H1 (cell line): ENCODE data around the gene KRT3. TPM values are rescaled to one million over a fixed set of nuclear protein-coding genes. Genes with fewer than 3 reads are reported as not detected.

Source experiments
- CHD2 ChIP-seq: IDR thresholded peaks from 2 replicates; pipeline ENCODE4 v1.6.1; 2012; ENCODE audit warnings: low read length, improper control_type of control experiment
- YY1 ChIP-seq: IDR thresholded peaks from 2 replicates; pipeline ENCODE4 v1.6.1; 2011; ENCODE audit warnings: low read depth, mild to moderate bottlenecking, low read length
- polyA plus RNA-seq, 7 experiments: library from polyadenylated mRNA; depleted of rRNA in 3 of 7; stranded (reverse) in 5 of 7; unstranded in 2 of 7; fragments of >200 nt in 5 of 7; fragments of 200-250 nt in 2 of 7; gene quantifications; 1 replicate in 5 of 7; 2 replicates in 1 of 7; 4 replicates in 1 of 7; pipeline versions ENCODE4 v1.2.1 to v1.2.3, GENCODE V29; 2011 to 2013; ENCODE audit warnings: missing spikeins in 2 of 7, mixed read lengths in 2 of 7
- total RNA-seq: library from RNA; stranded (reverse); fragmentation: NEBNext Ultra II Directional; extraction: Animal tissue kit (Norgen Biotek cat#: 25700); gene quantifications from 2 replicates; pipeline ENCODE4 v1.2.1, GENCODE V29; 2021
- TF ChIP-seq, protein P1 (sequence below): fragments of 300-600 bp; sonication (generic); IDR thresholded peaks from 2 replicates; pipeline ENCODE4 v1.7.1; 2012; ENCODE audit warnings: low read length, moderate library complexity, mild to moderate bottlenecking, inconsistent platforms; ENCODE audit not compliant: insufficient replicate concordance

Gene KRT3
- total and polyA plus RNA-seq, 2 of the 8 experiments (the other 6 are each of a cell fraction or from before 2014, with no cell fraction given), result not detected

DNA sequence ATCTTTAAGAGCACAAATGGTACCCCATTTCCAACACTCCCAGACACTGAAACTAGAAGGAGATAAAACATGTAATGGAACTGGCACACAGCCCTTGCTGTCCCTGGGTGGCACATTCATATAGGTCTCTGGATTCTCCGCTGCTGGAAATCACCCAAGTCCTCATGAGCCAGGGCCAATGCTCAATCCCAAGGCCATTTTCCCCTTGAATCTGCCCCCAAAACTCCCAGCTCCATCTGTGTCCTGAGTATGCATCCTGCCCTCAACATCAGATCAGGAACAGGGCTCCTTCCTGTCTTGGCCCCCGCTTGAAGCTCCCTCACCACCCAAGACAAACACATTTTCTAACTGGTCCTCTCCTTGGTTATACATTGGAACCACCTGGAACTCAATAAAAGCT lies 43.4 kb downstream of the KRT3 start (continued):
- TF ChIP-seq, protein P1, sequence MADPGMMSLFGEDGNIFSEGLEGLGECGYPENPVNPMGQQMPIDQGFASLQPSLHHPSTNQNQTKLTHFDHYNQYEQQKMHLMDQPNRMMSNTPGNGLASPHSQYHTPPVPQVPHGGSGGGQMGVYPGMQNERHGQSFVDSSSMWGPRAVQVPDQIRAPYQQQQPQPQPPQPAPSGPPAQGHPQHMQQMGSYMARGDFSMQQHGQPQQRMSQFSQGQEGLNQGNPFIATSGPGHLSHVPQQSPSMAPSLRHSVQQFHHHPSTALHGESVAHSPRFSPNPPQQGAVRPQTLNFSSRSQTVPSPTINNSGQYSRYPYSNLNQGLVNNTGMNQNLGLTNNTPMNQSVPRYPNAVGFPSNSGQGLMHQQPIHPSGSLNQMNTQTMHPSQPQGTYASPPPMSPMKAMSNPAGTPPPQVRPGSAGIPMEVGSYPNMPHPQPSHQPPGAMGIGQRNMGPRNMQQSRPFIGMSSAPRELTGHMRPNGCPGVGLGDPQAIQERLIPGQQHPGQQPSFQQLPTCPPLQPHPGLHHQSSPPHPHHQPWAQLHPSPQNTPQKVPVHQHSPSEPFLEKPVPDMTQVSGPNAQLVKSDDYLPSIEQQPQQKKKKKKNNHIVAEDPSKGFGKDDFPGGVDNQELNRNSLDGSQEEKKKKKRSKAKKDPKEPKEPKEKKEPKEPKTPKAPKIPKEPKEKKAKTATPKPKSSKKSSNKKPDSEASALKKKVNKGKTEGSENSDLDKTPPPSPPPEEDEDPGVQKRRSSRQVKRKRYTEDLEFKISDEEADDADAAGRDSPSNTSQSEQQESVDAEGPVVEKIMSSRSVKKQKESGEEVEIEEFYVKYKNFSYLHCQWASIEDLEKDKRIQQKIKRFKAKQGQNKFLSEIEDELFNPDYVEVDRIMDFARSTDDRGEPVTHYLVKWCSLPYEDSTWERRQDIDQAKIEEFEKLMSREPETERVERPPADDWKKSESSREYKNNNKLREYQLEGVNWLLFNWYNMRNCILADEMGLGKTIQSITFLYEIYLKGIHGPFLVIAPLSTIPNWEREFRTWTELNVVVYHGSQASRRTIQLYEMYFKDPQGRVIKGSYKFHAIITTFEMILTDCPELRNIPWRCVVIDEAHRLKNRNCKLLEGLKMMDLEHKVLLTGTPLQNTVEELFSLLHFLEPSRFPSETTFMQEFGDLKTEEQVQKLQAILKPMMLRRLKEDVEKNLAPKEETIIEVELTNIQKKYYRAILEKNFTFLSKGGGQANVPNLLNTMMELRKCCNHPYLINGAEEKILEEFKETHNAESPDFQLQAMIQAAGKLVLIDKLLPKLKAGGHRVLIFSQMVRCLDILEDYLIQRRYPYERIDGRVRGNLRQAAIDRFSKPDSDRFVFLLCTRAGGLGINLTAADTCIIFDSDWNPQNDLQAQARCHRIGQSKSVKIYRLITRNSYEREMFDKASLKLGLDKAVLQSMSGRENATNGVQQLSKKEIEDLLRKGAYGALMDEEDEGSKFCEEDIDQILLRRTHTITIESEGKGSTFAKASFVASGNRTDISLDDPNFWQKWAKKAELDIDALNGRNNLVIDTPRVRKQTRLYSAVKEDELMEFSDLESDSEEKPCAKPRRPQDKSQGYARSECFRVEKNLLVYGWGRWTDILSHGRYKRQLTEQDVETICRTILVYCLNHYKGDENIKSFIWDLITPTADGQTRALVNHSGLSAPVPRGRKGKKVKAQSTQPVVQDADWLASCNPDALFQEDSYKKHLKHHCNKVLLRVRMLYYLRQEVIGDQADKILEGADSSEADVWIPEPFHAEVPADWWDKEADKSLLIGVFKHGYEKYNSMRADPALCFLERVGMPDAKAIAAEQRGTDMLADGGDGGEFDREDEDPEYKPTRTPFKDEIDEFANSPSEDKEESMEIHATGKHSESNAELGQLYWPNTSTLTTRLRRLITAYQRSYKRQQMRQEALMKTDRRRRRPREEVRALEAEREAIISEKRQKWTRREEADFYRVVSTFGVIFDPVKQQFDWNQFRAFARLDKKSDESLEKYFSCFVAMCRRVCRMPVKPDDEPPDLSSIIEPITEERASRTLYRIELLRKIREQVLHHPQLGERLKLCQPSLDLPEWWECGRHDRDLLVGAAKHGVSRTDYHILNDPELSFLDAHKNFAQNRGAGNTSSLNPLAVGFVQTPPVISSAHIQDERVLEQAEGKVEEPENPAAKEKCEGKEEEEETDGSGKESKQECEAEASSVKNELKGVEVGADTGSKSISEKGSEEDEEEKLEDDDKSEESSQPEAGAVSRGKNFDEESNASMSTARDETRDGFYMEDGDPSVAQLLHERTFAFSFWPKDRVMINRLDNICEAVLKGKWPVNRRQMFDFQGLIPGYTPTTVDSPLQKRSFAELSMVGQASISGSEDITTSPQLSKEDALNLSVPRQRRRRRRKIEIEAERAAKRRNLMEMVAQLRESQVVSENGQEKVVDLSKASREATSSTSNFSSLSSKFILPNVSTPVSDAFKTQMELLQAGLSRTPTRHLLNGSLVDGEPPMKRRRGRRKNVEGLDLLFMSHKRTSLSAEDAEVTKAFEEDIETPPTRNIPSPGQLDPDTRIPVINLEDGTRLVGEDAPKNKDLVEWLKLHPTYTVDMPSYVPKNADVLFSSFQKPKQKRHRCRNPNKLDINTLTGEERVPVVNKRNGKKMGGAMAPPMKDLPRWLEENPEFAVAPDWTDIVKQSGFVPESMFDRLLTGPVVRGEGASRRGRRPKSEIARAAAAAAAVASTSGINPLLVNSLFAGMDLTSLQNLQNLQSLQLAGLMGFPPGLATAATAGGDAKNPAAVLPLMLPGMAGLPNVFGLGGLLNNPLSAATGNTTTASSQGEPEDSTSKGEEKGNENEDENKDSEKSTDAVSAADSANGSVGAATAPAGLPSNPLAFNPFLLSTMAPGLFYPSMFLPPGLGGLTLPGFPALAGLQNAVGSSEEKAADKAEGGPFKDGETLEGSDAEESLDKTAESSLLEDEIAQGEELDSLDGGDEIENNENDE, result no peak
- no peak for TF ChIP-seq YY1
- no peak for TF ChIP-seq CHD2
